NCI-H2107 treated with DMSO at 0.1 percent for 48 hours (cell line): ENCODE measurements around the gene TP53BP1.

Experiments used
- DNase-seq: peaks from one replicate; lab custom pipeline; 2025; ENCODE audit not compliant: unreplicated experiment; lab: John Stamatoyannopoulos, UW

TP53BP1 gene

GRCh38 chr15:43521419-43521818, 28.5 kb upstream of the TP53BP1 start:
- no peak for DNase-seq

- DNase-seq: no peak
Measured at GRCh38 chr15:43520138-43520537, 27.2 kb upstream of the TP53BP1 start.

GRCh38 chr15:43519196-43519595, 26.2 kb upstream of the TP53BP1 start:
- no peak for DNase-seq

DNA sequence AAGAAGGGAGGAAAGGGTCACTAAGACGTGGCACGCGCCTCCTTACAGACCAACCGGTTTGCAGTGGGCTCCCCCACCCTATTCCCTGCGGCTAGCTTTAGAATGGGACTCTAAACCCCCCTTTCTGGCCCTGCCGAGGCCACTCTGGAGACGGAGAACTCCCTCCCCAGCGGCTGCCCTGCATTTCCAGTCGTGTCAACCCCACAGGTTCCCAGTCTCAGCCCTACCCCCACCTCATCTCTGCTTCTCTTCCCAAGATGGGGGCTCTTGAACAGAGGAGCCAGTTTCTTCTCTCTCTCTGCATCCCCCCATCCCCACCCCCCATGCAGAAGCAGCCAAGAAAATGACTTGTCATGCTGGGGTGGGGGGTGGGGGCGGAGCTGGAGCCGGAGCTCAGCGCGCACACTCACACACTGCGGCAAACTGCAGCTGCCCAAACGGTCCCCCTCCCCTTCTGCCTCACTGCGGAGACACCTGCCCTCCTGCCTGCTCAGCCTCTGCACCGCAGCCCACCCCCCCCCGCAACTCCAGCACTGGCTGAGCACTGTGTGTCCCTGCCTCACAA, 25.3 kb upstream of the TP53BP1 start:
- DNase-seq: peak; percentile 26

DNA sequence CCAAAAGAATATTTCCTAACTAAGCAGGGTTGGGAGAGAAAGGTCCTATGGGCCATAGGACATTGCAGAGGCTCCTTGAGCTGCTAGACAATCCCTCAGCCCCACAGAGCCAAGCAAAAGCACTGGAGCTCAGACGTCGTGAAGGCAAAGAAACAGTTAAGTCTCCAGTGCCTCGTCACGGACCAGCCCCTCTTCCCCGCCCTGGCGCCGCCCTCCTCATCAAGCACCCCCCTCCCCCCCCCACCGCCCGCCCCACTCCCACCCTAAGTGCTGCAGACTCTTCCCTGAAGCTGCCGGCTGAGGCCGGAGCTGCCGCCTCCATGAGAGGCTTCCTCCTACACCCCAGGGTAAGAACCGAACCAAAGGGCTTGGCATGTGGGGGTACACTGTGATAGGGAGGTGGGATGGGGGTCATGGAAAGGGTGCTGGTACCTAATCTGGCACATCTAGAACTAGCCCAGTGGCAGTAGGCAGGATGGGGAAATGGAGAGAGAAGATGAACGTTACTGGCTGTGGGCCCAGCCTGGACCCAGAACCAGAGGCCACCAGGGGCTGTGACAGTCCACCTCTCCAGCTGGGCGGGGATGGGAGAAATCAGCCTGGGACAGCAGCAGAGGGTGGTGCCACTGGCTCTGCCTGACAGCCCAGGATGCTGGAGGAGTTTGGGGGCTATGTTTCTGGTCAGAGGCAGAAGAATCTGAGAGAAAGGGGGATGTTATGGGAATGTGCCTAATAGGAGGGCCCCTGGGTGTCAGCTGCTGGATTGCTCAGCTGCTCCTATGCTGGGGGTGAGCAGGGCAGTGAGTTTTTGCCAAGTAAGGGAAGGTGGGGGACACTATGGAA, 24.6 kb upstream of the TP53BP1 start, which contains the start of gene MAP1A:
MAP1A (plus strand) TSS at position 255 of the 843 bp plus-strand sequence. CDS start 3,866 bp downstream, outside the sequence.
- DNase-seq: no peak

DNA sequence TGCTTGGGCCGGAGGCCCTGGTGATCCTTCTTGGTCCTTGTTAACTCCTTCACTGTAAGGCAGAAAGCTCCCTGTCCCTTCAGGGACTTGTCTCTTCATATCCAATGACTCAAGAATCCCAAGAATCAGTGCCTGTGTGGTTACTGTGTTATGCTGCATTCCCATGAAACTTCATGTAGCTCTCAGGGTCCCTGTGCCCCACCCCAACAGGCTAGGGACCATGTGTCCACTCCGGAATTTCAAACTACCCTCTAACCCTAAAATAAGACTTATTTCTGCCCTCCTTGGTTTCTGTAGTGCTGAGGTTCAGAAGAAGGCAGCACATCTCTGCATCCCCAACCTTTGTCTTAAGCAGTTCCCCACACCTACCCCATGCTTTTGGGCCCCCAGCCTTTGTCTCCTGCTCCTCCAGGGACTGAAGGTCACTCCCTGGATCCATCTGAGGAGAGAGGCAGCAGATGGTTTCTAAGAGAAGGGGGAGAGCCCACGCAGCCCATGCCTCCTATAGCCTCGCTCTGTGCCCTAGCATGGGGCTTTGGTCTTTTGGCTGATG, 23.9 kb upstream of the TP53BP1 start:
- no peak for DNase-seq

DNA sequence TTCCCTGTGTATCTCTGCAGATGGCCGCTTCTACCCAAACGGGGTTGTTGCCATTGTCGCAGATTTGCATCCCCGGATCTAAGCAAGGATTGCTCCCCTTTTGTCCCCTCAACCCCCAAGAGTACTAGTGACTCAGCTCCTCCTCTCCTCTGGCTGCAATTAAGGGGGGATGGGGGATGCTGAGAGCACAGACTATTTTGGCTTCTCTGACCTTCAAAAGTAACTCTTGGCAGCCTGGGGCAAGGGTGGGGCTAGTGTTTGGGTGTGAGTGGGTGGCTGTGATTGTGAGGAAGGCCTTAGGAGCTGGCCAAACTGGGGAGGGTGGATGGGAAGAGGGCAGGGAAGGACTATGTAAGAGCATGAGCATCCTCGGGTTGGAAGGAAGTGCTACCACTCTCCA, 23.2 kb upstream of the TP53BP1 start:
- DNase-seq: no peak

DNA sequence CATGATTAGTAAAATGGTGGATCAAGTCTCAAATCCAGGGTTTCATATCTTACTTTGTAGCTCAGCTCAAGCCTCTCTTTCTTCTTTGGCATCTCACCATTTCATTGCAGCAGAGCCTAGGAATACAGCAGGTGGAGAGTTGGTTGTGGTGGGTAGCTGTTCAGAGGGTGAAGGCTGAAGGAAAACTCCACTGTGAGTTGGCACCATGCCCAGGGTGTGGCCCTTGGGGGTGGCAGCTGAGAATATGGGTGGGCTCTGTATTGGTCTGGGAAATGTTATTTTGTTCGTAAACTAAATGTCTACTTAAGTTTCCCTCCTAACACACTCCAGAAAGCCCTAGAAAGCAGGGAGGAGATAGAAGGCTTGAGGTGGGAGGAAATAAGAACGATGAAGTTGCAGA, 22.8 kb upstream of the TP53BP1 start:
- DNase-seq: no peak

- peak; percentile 29 for DNase-seq
Measured at GRCh38 chr15:43514241-43515057, 21.5 kb upstream of the TP53BP1 start.

DNA sequence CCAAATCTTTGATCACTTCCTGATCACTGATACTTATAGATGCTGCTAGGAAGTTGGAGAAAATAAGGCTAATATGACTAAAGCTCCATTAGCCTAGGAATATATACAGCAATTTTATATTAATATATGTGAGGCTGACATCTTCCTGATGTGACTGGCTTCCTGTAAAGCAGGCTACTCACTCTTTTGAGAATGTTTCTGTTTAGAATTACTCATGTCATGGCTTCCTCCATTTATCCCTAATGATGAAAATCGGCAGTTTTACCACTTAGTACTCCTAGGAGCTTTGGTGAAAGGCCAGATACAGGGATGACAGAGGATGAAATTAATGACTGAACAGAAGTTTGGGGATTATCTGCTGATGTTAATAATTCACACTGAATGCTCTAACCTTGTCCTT, 20.6 kb upstream of the TP53BP1 start:
- no peak for DNase-seq

- DNase-seq: peak; percentile 58
Measured at GRCh38 chr15:43511012-43511885, 18.3 kb upstream of the TP53BP1 start.

DNA sequence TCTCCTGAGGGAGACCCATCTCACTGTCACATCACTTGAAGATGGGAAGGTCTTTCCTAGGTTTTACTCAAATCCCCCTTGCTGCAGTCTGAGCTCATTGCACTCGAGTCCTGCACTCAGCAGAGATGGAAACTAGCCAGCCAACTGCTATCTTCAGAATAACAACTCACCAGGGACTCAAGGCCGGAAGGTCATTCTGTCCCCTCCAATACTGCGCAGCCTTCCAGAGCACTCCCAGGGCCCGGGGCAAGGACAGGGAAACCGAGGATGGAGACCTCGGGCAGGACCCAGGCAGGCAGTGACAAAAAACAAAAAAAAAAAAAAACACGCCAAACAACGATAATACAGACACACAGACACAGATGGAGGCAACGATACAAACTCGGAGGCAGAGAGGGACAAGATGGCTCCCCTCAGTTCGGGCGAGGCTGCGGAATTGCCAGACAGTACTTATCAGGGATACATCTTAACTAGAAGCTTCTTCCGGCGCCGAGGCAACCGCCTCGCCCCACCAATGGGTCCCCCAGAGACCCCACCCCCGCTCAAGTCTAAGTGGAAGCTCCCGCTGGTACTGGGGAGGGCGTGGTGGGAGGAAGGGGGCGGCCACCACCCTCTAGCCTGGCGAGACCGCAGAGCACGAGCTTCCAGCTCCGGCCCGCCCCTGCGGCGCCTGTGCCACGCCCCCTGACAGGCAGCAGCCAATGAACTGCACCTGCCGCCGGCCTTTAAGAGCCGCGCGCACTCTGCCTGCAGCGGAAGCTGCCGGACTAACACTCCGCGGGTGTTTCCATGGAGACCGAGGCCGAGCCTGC, 17.4 kb upstream of the TP53BP1 start:
- peak; percentile 76 for DNase-seq

DNA sequence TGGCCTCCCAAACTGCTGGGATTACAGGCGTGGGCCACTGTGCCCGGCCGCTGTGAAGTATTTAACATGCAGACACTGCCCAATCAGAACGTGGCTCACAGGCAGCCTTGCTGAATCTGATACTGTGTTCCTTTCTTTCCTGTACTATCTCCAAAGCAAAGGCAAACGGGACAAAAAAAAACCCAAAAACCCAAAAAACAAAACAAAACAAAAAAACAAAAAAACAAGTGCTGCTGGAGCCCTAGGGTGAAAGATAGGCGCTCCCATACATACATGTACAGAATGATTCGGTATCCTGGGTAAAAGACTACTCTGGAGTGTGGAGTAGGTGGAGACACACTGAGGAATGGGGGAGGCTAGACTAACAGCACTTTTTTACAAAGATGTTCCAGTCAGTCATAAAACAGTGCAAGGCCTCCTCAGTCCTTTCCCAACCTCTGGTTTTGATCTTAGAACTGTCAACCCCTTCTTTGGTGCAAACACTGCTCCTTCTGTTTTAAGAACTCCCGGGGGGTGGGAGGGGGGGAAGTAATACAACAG, 16.8 kb upstream of the TP53BP1 start:
- DNase-seq: no peak

- DNase-seq: no peak
Measured at GRCh38 chr15:43508991-43509659, 16.2 kb upstream of the TP53BP1 start.

GRCh38 chr15:43508421-43508820, 15.5 kb upstream of the TP53BP1 start:
- DNase-seq: no peak

- DNase-seq: no peak
Measured at GRCh38 chr15:43505738-43506137, 12.8 kb upstream of the TP53BP1 start.

- DNase-seq: no peak
Measured at GRCh38 chr15:43499635-43500034, 6.7 kb upstream of the TP53BP1 start.

DNA sequence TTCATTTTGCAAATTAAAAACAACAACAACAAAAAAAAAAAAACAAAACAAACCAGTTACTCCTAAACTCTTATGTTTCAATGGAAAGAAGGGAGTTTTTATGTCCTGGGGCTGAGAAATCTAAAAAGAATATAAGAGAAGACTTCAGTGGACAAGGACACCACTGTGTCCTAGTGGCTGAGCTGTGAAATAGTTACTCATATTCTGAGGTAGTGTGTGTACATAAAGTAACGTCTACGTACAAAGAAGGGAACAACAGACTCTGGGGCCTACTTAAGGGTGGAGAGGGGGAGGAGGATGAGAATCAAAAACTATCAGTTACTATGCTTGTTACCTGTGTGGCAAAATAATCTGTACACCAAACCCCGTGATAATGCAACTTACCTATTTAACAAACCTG, 6.0 kb upstream of the TP53BP1 start:
- DNase-seq: no peak
